Endothelial cell of umbilical vein (primary cell): Measurements from ENCODE around the gene NPAS4. TPM values are rescaled to one million over a fixed set of nuclear protein-coding genes. Genes with fewer than 3 reads are reported as not detected.
A peak's percentile ranks its signal among the peaks of the same experiment; 100 is the strongest.
"Not testable (repeated sequence)": the region's sequence is repeated elsewhere in the genome, so short reads cannot be mapped to it uniquely, and the experiment has no call there.

Experiments used
- BruUV-seq: library from RNA; stranded (reverse); fragments of 400-500 nt; replicated peaks from 2 replicates; lab custom pipeline; 2021; lab: Mats Ljungman, UMichigan
- CTCF ChIA-PET: fragments of 300-600, 350-600 bp; sonication (Branson Sonifier 250); formaldehyde crosslinking; loops from one replicate; lab custom pipeline; 2021; ENCODE audit warnings: antibody characterized with exemption, inconsistent platforms; lab: Charles Lee
- POLR2A ChIA-PET: fragments of 300-600, 350-600 bp; sonication (Branson Sonifier 250); formaldehyde crosslinking; loops from one replicate; lab custom pipeline; 2021; ENCODE audit warnings: antibody characterized with exemption, inconsistent platforms; lab: Charles Lee
- DNase-seq: peaks from one replicate; pipeline ENCODE4 v3.0.0-alpha.2; 2011; ENCODE audit warnings: low read depth, low spot score
- FAIRE-seq: peaks from 2 replicates; lab custom pipeline; 2011; peaks lifted over from hg19 to GRCh38; lab: Jason Lieb, UNC
- H2AFZ ChIP-seq: 2 replicates; pipeline ENCODE4 v1.6.0; 2012; ENCODE audit warnings: low read depth, low read length, control low read depth, inconsistent platforms
- H3K27ac ChIP-seq: 2 replicates; pipeline ENCODE4 v1.5.1; 2011; ENCODE audit warnings: low read depth, mild to moderate bottlenecking, control low read depth, low read length, moderate library complexity; ENCODE audit not compliant: insufficient read depth
- H3K27me3 ChIP-seq, 2 experiments: 2 replicates each; pipeline versions ENCODE4 v1.6.0 to v1.6.1; 2011; ENCODE audit warnings: low read length in 2 of 2, mixed read lengths in 1 of 2; ENCODE audit not compliant: control insufficient read depth in 2 of 2, insufficient read depth in 2 of 2
- H3K36me3 ChIP-seq, 2 experiments: 2 replicates in 1 of 2; 3 replicates in 1 of 2; pipeline ENCODE4 v1.5.1; 2011; ENCODE audit warnings: low read length in 2 of 2, mild to moderate bottlenecking in 1 of 2, moderate library complexity in 1 of 2; ENCODE audit not compliant: control insufficient read depth in 2 of 2, insufficient read depth in 2 of 2; ENCODE audit errors: extremely low read depth in 1 of 2
- H3K4me1 ChIP-seq: 3 replicates; pipeline ENCODE4 v1.5.1; 2011; ENCODE audit warnings: mild to moderate bottlenecking, low read length; ENCODE audit not compliant: control insufficient read depth, insufficient read depth; ENCODE audit errors: extremely low read depth
- H3K4me2 ChIP-seq: 2 replicates; pipeline ENCODE4 v1.6.1; 2011; ENCODE audit warnings: low read length, control low read depth, mixed read lengths; ENCODE audit not compliant: insufficient read depth
- H3K4me3 ChIP-seq, 3 experiments: fragments of 200-600 bp in 1 of 3; sonication (generic), shearing (Covaris generic) in 1 of 3; replicated peaks in 1 of 3; 2 replicates each; pipeline ENCODE4 v1.5.1; 2011 to 2016; ENCODE audit warnings: control low read depth in 3 of 3, low read length in 3 of 3, mild to moderate bottlenecking in 2 of 3, inconsistent platforms in 1 of 3, low read depth in 1 of 3, moderate library complexity in 1 of 3; ENCODE audit not compliant: insufficient read depth in 1 of 3
- H3K79me2 ChIP-seq: 2 replicates; pipeline ENCODE4 v1.6.0; 2012; ENCODE audit warnings: low read length, inconsistent platforms; ENCODE audit not compliant: control insufficient read depth, insufficient read depth
- H3K9ac ChIP-seq: replicated peaks from 2 replicates; pipeline ENCODE3; 2011; ENCODE audit warnings: low read length, control low read depth; ENCODE audit not compliant: insufficient read depth; ENCODE audit errors: extremely low read depth
- H3K9me1 ChIP-seq: replicated peaks from 3 replicates; pipeline ENCODE4 v1.6.0; 2011; ENCODE audit warnings: mild to moderate bottlenecking, low read length; ENCODE audit not compliant: control insufficient read depth, insufficient read depth; ENCODE audit errors: extremely low read depth
- H3K9me3 ChIP-seq: replicated peaks from 2 replicates; pipeline ENCODE4 v1.5.1; 2012; ENCODE audit warnings: low read length, inconsistent platforms; ENCODE audit not compliant: control insufficient read depth, insufficient read depth
- H4K20me1 ChIP-seq: replicated peaks from 2 replicates; pipeline ENCODE3; 2011; ENCODE audit warnings: mild to moderate bottlenecking, low read length; ENCODE audit not compliant: control insufficient read depth, insufficient read depth; ENCODE audit errors: extremely low read depth
- CTCF ChIP-seq, 2 donors: IDR thresholded peaks; 1 replicate in 1 of 2; 2 replicates in 1 of 2; pipeline ENCODE4 v1.5.1; 2011; ENCODE audit warnings: low read length in 2 of 2, mild to moderate bottlenecking in 2 of 2, moderate library complexity in 2 of 2, control low read depth in 1 of 2, inconsistent platforms in 1 of 2, low read depth in 1 of 2; ENCODE audit not compliant: insufficient read depth in 1 of 2; ENCODE audit errors: extremely low read depth in 1 of 2
- EZH2 ChIP-seq: IDR thresholded peaks from 2 replicates; pipeline ENCODE4 v1.6.1; 2012; ENCODE audit warnings: borderline replicate concordance, low read depth, mild to moderate bottlenecking, moderate library complexity, low read length, inconsistent platforms; ENCODE audit not compliant: severe bottlenecking
- FOS ChIP-seq: IDR thresholded peaks from 2 replicates; pipeline ENCODE4 v1.6.1; 2011; ENCODE audit warnings: mild to moderate bottlenecking, low read length, moderate library complexity, borderline replicate concordance; ENCODE audit not compliant: insufficient read depth
- GATA2 ChIP-seq: IDR thresholded peaks from 2 replicates; pipeline ENCODE4 v1.7.0; 2011; ENCODE audit warnings: low read depth, mild to moderate bottlenecking, moderate library complexity, mixed read lengths, low read length; ENCODE audit not compliant: insufficient read length, insufficient read depth
- JUN ChIP-seq: IDR thresholded peaks from 2 replicates; pipeline ENCODE4 v1.6.1; 2011; ENCODE audit warnings: borderline replicate concordance, low read depth; ENCODE audit not compliant: insufficient read length, insufficient read depth
- MAX ChIP-seq: IDR thresholded peaks from 2 replicates; pipeline ENCODE4 v1.6.1; 2011; ENCODE audit not compliant: insufficient read depth, insufficient read length
- MYC ChIP-seq: IDR thresholded peaks from one replicate; pipeline ENCODE4 v1.6.1; 2011; ENCODE audit warnings: mild to moderate bottlenecking, low read depth, low read length
- POLR2A ChIP-seq: IDR thresholded peaks from 2 replicates; pipeline ENCODE4 v1.6.1; 2012; ENCODE audit warnings: low read depth, mild to moderate bottlenecking, control low read depth, low read length
- POLR2AphosphoS5 ChIP-seq: IDR thresholded peaks from 2 replicates; pipeline ENCODE4 v1.6.1; 2012; ENCODE audit warnings: low read depth, mild to moderate bottlenecking, control low read depth, low read length, moderate library complexity; ENCODE audit not compliant: insufficient read depth
- dilution Hi-C: fragments of 300-500 bp; cut with MboI; formaldehyde crosslinking; loops from one replicate; pipeline ENCODE4 v1.15.0; 2019; ENCODE audit warnings: low sequenced_read_pairs; ENCODE audit not compliant: extremely low pct_ligation_motif_present
- intact Hi-C: fragments of 100-400 bp; cut with micrococcal nuclease; formaldehyde crosslinking; loops from one replicate; pipeline ENCODE4 v1.10.0; 2022
- polyA plus RNA-seq, 4 experiments: library from polyadenylated mRNA; depleted of rRNA in 3 of 4; stranded (reverse) in 3 of 4; unstranded in 1 of 4; fragments of >200 nt; gene quantifications; 2 replicates each; pipeline versions ENCODE4 v1.2.1 to v1.2.3, GENCODE V29; 2011 to 2012; ENCODE audit warnings: missing spikeins in 1 of 4
- total RNA-seq: library from RNA; stranded (reverse); gene quantifications from 2 replicates; pipeline ENCODE4 v1.2.3, GENCODE V29; 2021

Gene NPAS4
- total and polyA plus RNA-seq, 2 donors (not counting 3 experiments of a cell fraction or from before 2014, with no cell fraction given) = not detected

- intact Hi-C loops (loop anchor here (2.0 to 5.0 kb wide), 2 partner anchors 30 to 126 kb away; no protein-coding TSS in a partner anchor), dilution Hi-C loops (no loop called here)
- Histone ChIP-seq H3K4me3 (peak within 1 kb of the TSS; percentile 59 to 80 (median 64)), H4K20me1 (no peaks in the 10 kb centered on the region), H3K9me3 (no peaks in the 10 kb centered on the region), H3K9ac (peak within 1 kb of the TSS; percentile 88), H3K79me2 (peaks cover 5% of the 10 kb centered on the region), H3K9me1 (no peaks in the 10 kb centered on the region), H3K27me3 (no peaks in the 10 kb centered on the region), H3K27ac (peak within 1 kb of the TSS; percentile 77), H3K36me3 (peaks cover 4 to 9% of the 10 kb centered on the region in 2 experiments), H3K4me2 (peak within 1 kb of the TSS; percentile 92), H2AFZ (peak within 1 kb of the TSS; percentile 99), H3K4me1 (peaks cover 6% of the 10 kb centered on the region)
- FAIRE-seq (peak; percentile 97), DNase-seq (peak; percentile 95)
- no TSS peak for BruUV-seq
- TF ChIP-seq EZH2 (no peak), JUN (no peak), GATA2 (no peak), CTCF (IDR thresholded peaks at IDR 0.05; ENCODE audit: extremely low read depth in 1 of 2, insufficient read depth in 1 of 2, low read depth in 1 of 2, low read length in 2 of 2) (peak; percentile 70 to 77), FOS (no peak), POLR2AphosphoS5 (peak; percentile 61), POLR2A (no peak), MYC (peak; percentile 52), MAX (no peak)
- ChIA-PET CTCF (interaction anchor here (0.6 to 2.3 kb wide), 30 partner anchors 8 to 346 kb away, joined by 3 to 19 read pairs (median 5); partner anchors contain the start of genes CCDC87, DPP3, PELI3 and RBM4), POLR2A (interaction anchor here (1.1 kb wide), 1 partner anchor 239 kb away, joined by 4 read pairs; the partner anchor contains the start of gene RBM4B)
Measured at GRCh38 chr11:66438504-66439466, 17.9 kb downstream of the NPAS4 start, which contains the start of gene MRPL11. Gene MRPL11, minus strand, starts transcription at chr11:66438848. Its CDS starts 94 bp downstream, at chr11:66438754.

- CTCF ChIA-PET = interaction anchor here (1.4 to 2.3 kb wide), 4 partner anchors 11 to 40 kb away, joined by 3 to 17 read pairs (median 6); partner anchors contain the start of genes DPP3 and NPAS4
- H3K4me3 ChIP-seq, H3K27me3 ChIP-seq, POLR2A ChIA-PET, H2AFZ ChIP-seq, H3K79me2 ChIP-seq, FAIRE-seq, H3K36me3 ChIP-seq, H3K4me1 ChIP-seq, dilution Hi-C loops, H3K4me2 ChIP-seq, H3K9ac ChIP-seq, H3K9me1 ChIP-seq, intact Hi-C loops, H4K20me1 ChIP-seq, DNase-seq, BruUV-seq, H3K9me3 ChIP-seq, H3K27ac ChIP-seq: not testable (repeated sequence)
Measured at GRCh38 chr11:66440101-66440939, 19.5 kb downstream of the NPAS4 start.
